ENCODE data around the gene APRT. TPM values are rescaled to one million over a fixed set of nuclear protein-coding genes. Genes with fewer than 3 reads are reported as not detected.
"Not testable (repeated sequence)": the region's sequence is repeated elsewhere in the genome, so short reads cannot be mapped to it uniquely, and the experiment has no call there.

Gene APRT
- total RNA-seq, 1 donor from 2014 or later, result 312 TPM

DNA sequence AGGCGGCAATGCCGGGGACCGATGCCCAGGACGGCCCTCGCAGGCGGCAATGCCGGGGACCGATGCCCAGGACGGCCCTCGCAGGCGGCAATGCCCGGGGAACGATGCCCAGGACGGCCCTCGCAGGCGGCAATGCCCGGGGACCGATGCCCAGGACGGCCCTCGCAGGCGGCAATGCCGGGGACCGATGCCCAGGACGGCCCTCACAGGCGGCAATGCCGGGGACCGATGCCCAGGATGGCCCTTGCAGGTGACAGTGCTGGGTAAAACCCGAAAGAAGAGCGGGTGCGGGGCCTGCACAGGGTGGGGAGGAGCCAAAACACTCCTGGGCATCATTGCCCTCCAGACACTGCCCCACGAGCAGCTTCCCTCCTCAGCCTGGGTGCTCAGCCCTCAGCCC, 11.9 kb upstream of the APRT start:
- H3K4me3 Mint-ChIP-seq; H3K27ac Mint-ChIP-seq; H3K27me3 Mint-ChIP-seq; DNase-seq; H3K9me3 Mint-ChIP-seq; H3K36me3 Mint-ChIP-seq (ENCODE audit: low read depth); H3K4me1 Mint-ChIP-seq; intact Hi-C loops (cut with micrococcal nuclease): not testable (repeated sequence)

DNA sequence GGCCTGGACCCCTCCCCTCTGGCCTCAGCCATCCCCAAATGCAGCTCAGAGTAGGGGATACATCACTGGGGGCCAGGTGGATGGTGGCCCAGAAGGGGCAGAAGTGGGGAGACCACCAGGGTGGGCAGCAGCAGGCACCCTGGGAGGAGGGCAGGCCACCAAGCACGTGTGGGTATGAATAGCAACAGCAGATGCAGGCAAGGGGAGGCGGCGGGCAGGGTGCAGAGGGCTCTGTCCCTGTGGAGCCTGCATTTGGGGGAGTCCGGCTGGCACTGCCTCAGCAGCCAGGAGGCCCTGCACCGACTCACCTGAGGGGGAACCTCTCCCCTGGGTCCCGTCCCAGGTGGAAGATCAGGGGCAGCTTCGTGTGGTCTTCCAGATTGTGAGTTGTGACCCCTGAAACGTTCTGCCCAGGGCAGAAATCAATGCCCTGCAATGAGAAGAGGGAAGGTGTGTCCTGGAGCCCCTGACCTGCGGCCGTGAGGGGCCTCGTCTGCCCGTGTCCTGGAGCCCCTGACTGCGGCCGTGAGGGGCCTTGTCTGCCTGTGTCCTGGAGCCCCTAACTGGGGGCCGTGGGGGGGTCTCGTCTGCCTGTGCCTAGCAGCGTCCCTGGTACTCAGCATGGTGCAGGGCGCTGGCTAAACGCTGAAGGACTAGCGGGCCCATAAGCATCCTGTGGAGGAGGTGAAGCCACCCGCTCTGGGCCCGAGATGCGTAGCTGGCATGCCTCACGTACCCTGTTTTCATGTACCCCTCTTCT, 10.7 kb upstream of the APRT start:
- no peaks in the 10 kb centered on the region for H3K9me3 Mint-ChIP-seq
- H3K27me3 Mint-ChIP-seq, result no peaks in the 10 kb centered on the region
- H3K27ac Mint-ChIP-seq, result no peak overlapping the region
- intact Hi-C loops (cut with micrococcal nuclease), result no loop called here
- peaks cover 2% of the 10 kb centered on the region for H3K36me3 Mint-ChIP-seq (ENCODE audit: low read depth)
- no peak overlapping the region for H3K4me3 Mint-ChIP-seq
- no peaks in the 10 kb centered on the region for H3K4me1 Mint-ChIP-seq
- DNase-seq, result no peak

DNA sequence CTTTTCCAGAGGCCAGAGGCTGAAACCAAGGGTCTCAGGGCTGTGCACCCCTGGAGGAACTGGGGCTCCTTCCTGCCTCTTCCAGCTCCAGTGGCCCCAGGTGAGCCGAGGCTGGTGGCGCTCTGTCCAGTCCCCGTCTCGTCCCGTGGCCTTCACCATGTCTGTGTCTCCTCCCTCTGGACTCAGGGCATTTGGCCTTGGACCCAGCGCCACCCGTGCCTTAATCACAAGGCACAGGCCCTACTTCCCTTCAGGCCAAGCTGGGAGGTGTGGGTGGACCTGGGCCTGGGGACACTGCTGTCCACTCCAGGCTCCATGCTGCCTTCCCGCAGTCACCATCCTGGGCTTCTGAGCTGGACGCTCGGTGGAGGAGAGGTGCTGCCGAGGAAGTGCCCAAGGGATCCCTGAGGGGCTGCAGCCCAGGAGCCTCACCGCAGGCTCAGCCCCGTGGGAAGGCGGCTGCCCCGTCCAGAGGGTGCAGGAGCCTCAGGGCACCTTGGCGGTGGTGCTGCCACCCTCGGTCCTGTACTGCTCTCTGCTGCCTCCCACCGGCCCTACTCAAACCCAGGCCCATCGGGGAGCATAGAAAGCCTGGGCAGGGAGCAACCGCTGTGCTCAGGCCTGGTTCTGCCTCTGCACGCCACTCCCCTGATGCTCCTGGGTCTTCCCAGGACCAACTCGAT, 9.6 kb upstream of the APRT start:
- Mint-ChIP-seq H3K36me3 (ENCODE audit: low read depth) (peaks cover 2% of the 10 kb centered on the region), H3K4me1 (no peaks in the 10 kb centered on the region), H3K27me3 (no peaks in the 10 kb centered on the region), H3K27ac (no peak overlapping the region), H3K9me3 (no peaks in the 10 kb centered on the region), H3K4me3 (no peak overlapping the region)
- DNase-seq, result no peak
- intact Hi-C loops (cut with micrococcal nuclease), result no loop called here

DNA sequence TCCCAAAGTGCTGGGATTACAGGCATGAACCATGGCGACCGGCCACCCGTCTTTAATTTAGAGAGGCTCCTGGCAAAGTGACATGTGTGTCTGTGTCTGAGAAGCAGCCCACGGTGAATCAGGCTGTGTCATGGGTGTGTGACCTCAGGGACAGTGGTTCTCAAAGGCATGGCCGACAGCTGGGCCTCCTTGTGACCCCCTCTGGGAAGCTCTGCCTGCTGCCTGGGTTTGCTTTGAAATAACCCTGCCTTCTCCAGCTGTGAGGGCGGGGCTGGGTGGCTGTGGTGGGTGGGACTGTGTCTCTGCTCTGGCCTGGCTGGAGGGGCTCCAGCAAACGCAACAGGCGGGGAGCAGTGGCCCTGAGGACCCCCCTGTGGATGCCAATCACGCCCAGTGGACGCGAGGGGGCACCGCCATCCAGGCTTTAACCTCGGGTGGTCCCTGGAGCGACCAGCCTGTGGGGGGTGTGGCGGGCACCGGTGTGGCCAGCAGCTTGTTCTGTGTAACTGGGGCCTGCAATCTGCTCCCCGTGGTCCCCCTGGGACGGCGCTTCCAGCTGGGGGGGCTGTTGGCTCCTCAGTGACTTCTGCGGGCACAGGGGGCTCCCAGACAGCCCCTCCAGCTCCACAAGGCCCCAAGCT, 8.8 kb upstream of the APRT start:
- no peaks in the 10 kb centered on the region for H3K9me3 Mint-ChIP-seq
- H3K4me1 Mint-ChIP-seq, result no peaks in the 10 kb centered on the region
- DNase-seq, result no peak
- intact Hi-C loops (cut with micrococcal nuclease), result no loop called here
- H3K4me3 Mint-ChIP-seq, result no peak overlapping the region
- H3K27ac Mint-ChIP-seq, result no peak overlapping the region
- no peaks in the 10 kb centered on the region for H3K27me3 Mint-ChIP-seq
- H3K36me3 Mint-ChIP-seq (ENCODE audit: low read depth), result no peaks in the 10 kb centered on the region

DNA sequence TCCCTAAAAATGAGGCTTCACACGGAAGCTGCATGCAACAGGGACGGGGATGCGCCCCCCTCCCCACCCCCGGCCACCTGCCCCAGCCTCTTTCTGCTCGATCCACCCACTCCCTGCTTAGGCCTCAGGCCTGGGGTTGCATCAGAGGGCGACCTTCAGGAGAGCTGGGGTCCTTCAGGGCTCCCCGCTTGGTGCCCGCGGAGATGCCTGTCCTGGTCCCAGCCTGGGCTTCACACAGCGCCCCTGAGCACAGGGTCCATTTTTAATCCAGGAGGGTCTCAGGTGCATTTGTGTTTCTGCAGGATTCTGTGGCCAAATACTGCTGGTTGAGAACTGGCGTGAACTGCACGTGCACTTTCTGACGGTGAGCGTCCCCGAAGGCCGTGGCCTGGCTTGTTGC, 7.4 kb upstream of the APRT start:
- Mint-ChIP-seq H3K4me1 (no peaks in the 10 kb centered on the region), H3K36me3 (ENCODE audit: low read depth) (no peaks in the 10 kb centered on the region), H3K27me3 (no peaks in the 10 kb centered on the region), H3K27ac (no peak overlapping the region), H3K9me3 (no peaks in the 10 kb centered on the region), H3K4me3 (no peak overlapping the region)
- intact Hi-C loops (cut with micrococcal nuclease), result no loop called here
- no peak for DNase-seq

DNA sequence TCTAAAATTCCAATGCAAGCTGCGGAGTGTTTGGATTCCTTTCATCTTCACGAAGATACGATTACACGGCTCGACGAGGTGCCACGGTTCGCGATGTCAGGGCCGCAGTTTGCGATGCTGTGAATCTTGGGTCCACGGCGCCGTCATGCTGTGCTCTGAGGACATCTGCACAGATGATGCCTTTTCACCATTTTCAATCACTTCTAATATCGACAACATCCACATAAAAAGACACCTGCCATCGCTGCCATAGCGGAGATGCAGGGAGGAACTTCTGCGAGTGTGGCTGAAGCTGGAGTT, 6.8 kb upstream of the APRT start:
- intact Hi-C loops (cut with micrococcal nuclease), result no loop called here
- H3K36me3 Mint-ChIP-seq (ENCODE audit: low read depth), result no peaks in the 10 kb centered on the region

DNA sequence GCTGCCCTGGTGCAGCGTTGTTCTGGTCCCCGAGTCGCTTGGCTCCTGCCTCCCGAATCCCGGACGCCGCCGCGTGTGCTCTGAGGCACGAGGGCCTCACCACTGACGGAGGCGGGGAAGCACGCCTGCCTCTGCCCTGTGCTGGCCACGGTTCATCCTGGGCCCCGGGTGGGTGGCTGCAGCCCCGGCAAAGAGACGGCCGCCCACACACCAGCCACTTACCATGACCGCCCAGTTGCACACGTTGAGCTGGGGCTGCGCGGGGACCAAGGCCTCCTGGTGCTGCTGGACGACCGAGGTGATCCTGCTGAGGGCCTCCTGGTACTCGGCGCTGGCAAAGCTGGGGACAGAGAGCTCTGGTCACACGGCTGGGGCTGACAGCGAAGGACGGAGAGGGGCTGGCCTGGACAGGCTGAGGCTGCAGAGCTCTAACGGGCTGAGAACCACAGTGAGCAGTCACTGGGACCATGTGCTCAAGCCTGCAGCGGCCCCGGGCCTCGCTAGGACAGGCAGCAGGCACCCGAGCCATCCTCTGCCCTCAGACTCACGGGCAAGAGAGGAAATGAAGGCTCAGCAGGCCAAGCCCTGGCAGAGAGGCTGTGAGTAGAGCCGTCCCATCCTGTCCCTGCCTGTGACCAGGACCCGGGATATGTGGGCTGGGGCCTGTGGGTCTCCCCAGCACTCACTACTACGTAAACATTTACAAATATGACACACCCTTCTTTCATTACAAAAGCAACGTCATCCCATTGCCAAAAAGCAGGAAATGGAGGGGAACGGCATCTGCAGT, 6.3 kb upstream of the APRT start:
- Mint-ChIP-seq H3K27ac (no peak overlapping the region), H3K9me3 (no peaks in the 10 kb centered on the region), H3K27me3 (no peaks in the 10 kb centered on the region), H3K4me3 (no peak overlapping the region), H3K36me3 (ENCODE audit: low read depth) (no peaks in the 10 kb centered on the region), H3K4me1 (no peaks in the 10 kb centered on the region)
- intact Hi-C loops (cut with micrococcal nuclease), result no loop called here
- DNase-seq, result no peak

More for the DNA sequence above, 6.8 kb upstream of the APRT start:
- no peak overlapping the region for H3K27ac Mint-ChIP-seq
- H3K27me3 Mint-ChIP-seq, result no peaks in the 10 kb centered on the region
- no peak for DNase-seq
- H3K9me3 Mint-ChIP-seq, result no peaks in the 10 kb centered on the region
- H3K4me3 Mint-ChIP-seq, result no peak overlapping the region
- no peaks in the 10 kb centered on the region for H3K4me1 Mint-ChIP-seq

DNA sequence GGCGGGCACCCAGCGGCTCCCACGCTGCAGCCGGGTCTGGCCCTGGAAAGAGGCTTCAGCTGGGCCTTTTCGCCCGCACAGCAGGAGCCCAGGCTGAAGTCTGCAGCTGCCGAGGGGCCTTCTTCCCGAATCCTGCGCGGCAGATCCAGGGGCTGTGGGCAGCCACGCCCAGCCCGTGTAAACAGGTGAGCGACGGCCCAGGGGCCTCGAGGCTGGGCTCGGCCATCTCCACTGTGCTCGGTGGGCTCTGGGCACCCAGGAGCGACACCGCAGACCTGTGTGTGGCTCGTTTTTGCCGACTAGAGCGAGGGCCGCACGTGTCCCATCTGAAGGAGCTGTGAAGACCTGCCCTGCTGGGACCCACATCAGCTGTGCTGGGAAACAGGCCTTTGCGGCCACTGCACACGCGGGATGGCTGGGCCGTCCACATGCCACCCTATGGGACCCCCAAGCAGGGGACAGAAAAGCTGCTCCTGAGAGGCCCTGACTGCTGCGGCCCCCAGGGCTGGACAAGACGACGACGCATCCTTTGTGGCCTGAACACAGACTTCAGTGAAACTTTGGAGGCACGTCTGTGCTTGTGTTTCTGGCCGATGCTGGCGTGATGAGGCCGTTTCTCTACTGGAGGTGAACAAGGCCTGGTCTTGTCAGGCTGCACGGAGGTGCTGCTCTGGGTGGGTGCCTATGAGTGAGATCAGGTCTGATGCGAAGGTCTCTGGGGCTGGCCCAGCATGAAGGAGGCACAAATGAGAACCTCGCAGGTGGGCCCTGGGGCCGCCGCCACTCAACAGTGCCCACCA, 5.2 kb upstream of the APRT start:
- no peaks in the 10 kb centered on the region for H3K27me3 Mint-ChIP-seq
- H3K4me3 Mint-ChIP-seq, result no peak overlapping the region
- H3K4me1 Mint-ChIP-seq, result peaks cover 4% of the 10 kb centered on the region
- intact Hi-C loops (cut with micrococcal nuclease), result loop anchor here (1.0 kb wide), 2 partner anchors 40 to 350 kb away; partner anchors contain the start of gene TRAPPC2L
- no peaks in the 10 kb centered on the region for H3K36me3 Mint-ChIP-seq (ENCODE audit: low read depth)
- H3K27ac Mint-ChIP-seq, result no peak overlapping the region
- DNase-seq, result no peak
- H3K9me3 Mint-ChIP-seq, result no peaks in the 10 kb centered on the region

DNA sequence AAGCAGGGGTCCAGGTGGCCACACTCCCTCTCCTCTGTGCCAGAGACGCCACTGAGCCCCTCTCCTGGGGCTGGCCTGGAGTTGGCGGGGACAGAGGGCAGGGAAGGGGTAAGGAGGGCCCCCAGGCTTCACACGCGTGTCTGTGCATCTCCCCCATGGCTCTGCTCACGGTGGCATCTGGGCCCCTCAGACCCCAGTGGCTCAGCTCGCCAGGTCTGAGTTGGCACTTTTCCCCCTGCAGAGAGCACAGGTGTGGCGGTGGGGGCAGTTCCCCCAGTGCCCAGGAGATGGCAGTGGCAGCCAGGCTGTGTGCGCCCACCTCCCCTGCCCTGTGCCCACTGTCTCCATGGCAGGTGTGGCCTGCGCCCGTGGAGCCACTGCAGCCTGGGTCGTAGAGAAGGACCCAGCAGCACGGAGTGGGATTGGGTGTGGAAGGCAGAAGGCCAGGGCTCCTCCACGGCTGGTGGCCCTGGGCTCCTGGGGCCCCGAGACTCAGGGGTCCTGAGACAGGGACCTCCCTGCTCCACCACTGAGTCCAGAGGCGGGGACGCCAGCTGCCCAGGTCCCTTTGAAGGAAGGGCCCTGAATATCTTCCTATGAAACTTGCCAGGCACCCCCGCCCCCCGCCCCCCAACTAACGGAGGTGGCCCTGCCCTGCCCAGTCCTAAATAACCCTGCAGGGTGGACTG, 4.3 kb upstream of the APRT start:
- Mint-ChIP-seq H3K36me3 (ENCODE audit: low read depth) (no peaks in the 10 kb centered on the region), H3K27me3 (no peaks in the 10 kb centered on the region), H3K27ac (no peak overlapping the region), H3K9me3 (no peaks in the 10 kb centered on the region), H3K4me3 (no peak overlapping the region), H3K4me1 (peaks cover 4% of the 10 kb centered on the region)
- intact Hi-C loops (cut with micrococcal nuclease), result loop anchor here (1.0 kb wide), 2 partner anchors 41 to 351 kb away; partner anchors contain the start of gene TRAPPC2L
- peak; percentile 86 for DNase-seq

DNA sequence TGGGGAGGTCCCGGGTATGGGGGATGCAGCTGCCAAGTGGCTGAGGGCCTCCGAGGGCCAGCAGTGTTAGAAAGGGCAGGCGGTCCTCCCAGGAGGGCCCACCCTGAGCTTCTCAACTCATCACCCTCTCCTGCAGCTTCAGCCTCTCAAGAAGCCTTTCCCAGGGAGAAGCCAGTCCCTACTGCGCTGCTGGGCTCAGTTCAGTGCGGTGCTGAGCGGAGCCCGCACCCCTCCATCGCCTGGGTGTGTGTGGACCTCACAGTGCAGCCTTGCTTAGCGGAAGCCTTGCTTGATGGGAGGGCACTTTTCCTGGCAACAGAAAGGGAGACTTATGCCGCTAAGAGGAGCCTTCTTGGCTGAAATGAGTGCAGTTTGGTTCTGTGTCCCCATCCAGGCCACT, 3.5 kb upstream of the APRT start:
- Mint-ChIP-seq H3K27ac (no peak overlapping the region), H3K36me3 (ENCODE audit: low read depth) (peaks cover 6% of the 10 kb centered on the region), H3K4me3 (no peak overlapping the region), H3K27me3 (no peaks in the 10 kb centered on the region), H3K9me3 (no peaks in the 10 kb centered on the region), H3K4me1 (peaks cover 4% of the 10 kb centered on the region)
- intact Hi-C loops (cut with micrococcal nuclease), result no loop called here
- no peak for DNase-seq

DNA sequence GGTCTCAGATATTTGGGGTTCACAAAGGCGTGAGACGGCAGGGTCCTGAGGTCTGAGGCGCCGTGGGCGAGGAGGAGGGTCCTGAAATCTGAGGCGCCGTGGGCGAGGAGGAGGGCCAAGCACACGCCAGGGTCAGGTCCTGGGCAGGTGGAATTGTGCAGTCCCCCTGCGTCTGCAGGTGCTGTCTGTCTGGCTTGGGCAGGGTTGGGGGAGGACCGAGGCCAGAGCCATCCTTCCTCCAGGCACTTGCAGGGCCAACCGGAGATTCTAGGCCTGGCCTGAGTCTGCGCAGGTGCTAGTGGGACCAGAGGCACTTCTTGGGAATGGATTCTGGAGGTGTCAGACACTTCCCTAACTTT, 2.4 kb upstream of the APRT start:
- intact Hi-C loops (cut with micrococcal nuclease), result loop anchor here (5.0 kb wide), 1 partner anchor 403 kb away; the partner anchor contains the start of gene ZNF778
- peaks cover 15% of the 10 kb centered on the region for H3K4me1 Mint-ChIP-seq
- no peaks in the 10 kb centered on the region for H3K27me3 Mint-ChIP-seq
- H3K9me3 Mint-ChIP-seq, result no peaks in the 10 kb centered on the region
- H3K4me3 Mint-ChIP-seq, result peak overlapping the region; percentile 44
- H3K27ac Mint-ChIP-seq, result no peak overlapping the region
- peaks cover 14% of the 10 kb centered on the region for H3K36me3 Mint-ChIP-seq (ENCODE audit: low read depth)
- no peak for DNase-seq

DNA sequence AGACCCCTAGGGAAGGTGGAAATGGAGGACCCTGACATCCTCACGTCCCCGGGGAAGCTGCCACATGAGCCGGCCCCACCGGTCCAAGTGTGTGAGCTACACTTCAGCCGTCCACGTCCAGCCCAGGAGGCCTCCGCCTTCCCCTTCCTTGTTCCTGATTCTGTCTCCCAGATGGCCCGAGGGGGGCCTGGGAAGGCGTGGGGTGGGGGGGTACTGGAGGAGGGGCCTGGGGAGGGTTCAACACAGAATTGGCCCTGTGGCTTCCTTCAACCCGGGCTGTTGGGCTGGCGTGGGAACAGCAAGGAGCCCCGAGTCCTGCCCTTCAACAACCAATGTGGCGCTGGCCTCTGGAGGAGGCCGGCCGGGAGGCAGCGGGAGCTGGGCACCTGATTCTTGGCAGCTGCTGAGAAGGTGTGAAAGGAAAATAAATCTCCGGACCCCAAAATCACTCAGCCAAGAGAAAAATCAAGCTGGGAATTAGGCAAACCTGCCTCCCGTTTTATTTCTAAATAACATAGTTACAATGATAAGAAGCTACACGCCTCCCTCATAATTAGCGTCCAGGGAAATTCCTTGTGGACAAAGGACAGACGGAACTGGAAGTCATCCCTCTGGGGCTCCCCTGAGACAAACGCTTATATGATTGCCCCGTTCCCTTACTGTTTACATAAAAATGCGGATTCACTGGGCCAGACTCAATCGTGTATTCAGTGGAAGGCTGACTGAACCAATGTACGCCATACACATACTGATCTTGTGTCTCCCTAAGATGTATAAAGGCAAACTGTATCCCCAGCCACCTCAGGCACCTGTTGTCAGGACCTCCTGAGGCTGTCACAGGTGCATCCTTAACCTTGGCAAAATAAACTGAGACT, 1.8 kb upstream of the APRT start:
- Mint-ChIP-seq H3K4me3 (peak overlapping the region; percentile 89), H3K4me1 (peaks cover 15% of the 10 kb centered on the region), H3K36me3 (ENCODE audit: low read depth) (peaks cover 19% of the 10 kb centered on the region), H3K9me3 (no peaks in the 10 kb centered on the region), H3K27ac (no peak overlapping the region), H3K27me3 (no peaks in the 10 kb centered on the region)
- no peak for DNase-seq
- intact Hi-C loops (cut with micrococcal nuclease), result loop anchor here (2.0 to 5.0 kb wide), 2 partner anchors 31 to 404 kb away; partner anchors contain the start of gene ZNF778
